Measurements from ENCODE around the gene ANKRD6.

The ANKRD6 gene

GRCh38 chr6:89661559-89661958, 228.6 kb downstream of the ANKRD6 start:
- DNase-seq = no peak

- no peak for DNase-seq
Observed at GRCh38 chr6:89662659-89663223, 229.8 kb downstream of the ANKRD6 start.

GRCh38 chr6:89667872-89668556, 235.1 kb downstream of the ANKRD6 start:
- no peak for DNase-seq

GRCh38 chr6:89669002-89669401, 236.1 kb downstream of the ANKRD6 start:
- no peak for DNase-seq

- DNase-seq = no peak
Observed at GRCh38 chr6:89670935-89671565, 238.1 kb downstream of the ANKRD6 start.

- no peak for DNase-seq
Observed at GRCh38 chr6:89675949-89676748, 243.2 kb downstream of the ANKRD6 start.

- DNase-seq = no peak
Observed at GRCh38 chr6:89678531-89678930, 245.6 kb downstream of the ANKRD6 start.

GRCh38 chr6:89679215-89680120, 246.5 kb downstream of the ANKRD6 start:
- no peak for DNase-seq

GRCh38 chr6:89680150-89680549, 247.2 kb downstream of the ANKRD6 start:
- DNase-seq = no peak

GRCh38 chr6:89680551-89680950, 247.6 kb downstream of the ANKRD6 start:
- no peak for DNase-seq

- DNase-seq = no peak
Observed at GRCh38 chr6:89681983-89682564, 249.1 kb downstream of the ANKRD6 start.

GRCh38 chr6:89682991-89683390, 250.0 kb downstream of the ANKRD6 start:
- DNase-seq = no peak
